Calu3 (cell line): ENCODE measurements around the gene MFNG. TPM values are rescaled to one million over a fixed set of nuclear protein-coding genes. Genes with fewer than 3 reads are reported as not detected.
"Not testable (repeated sequence)": the region's sequence is repeated elsewhere in the genome, so short reads cannot be mapped to it uniquely, and the experiment has no call there.

Experiments
- BruUV-seq: library from RNA; stranded (reverse); fragments of 400-500 nt; replicated peaks from 2 replicates; lab custom pipeline; 2021; lab: Mats Ljungman, UMichigan
- CTCF ChIA-PET: fragments of 300-600 bp; sonication (Branson Sonifier 250); formaldehyde crosslinking; loops from one replicate; lab custom pipeline; 2022; ENCODE audit warnings: antibody characterized with exemption; lab: Charles Lee
- DNase-seq: peaks from one replicate; pipeline ENCODE4 v3.0.0; 2022
- H3K27ac Mint-ChIP-seq: one replicate; pipeline ENCODE4 v1.8.0; 2022; ENCODE audit warnings: mixed read lengths; ENCODE audit not compliant: unreplicated experiment
- H3K27me3 Mint-ChIP-seq: one replicate; pipeline ENCODE4 v1.8.0; 2022; ENCODE audit warnings: mixed read lengths; ENCODE audit not compliant: unreplicated experiment
- H3K36me3 Mint-ChIP-seq: one replicate; pipeline ENCODE4 v1.8.0; 2022; ENCODE audit warnings: mild to moderate bottlenecking, moderate library complexity, mixed read lengths; ENCODE audit not compliant: insufficient read depth, unreplicated experiment
- H3K4me1 Mint-ChIP-seq: one replicate; pipeline ENCODE4 v1.8.0; 2022; ENCODE audit warnings: mild to moderate bottlenecking, low read depth, mixed read lengths; ENCODE audit not compliant: unreplicated experiment
- H3K4me3 Mint-ChIP-seq: one replicate; pipeline ENCODE4 v1.8.0; 2022; ENCODE audit warnings: mild to moderate bottlenecking, low read depth, moderate library complexity, mixed read lengths; ENCODE audit not compliant: unreplicated experiment
- H3K9me3 Mint-ChIP-seq: one replicate; pipeline ENCODE4 v1.8.0; 2022; ENCODE audit warnings: low read depth, mixed read lengths; ENCODE audit not compliant: unreplicated experiment
- CTCF ChIP-seq: fragments of 200-600 bp; IDR thresholded peaks from one replicate; pipeline ENCODE4 v1.8.0; 2022; ENCODE audit warnings: antibody characterized with exemption; ENCODE audit not compliant: unreplicated experiment
- intact Hi-C: fragments of 100-400 bp; cut with micrococcal nuclease; formaldehyde crosslinking; loops from one replicate; pipeline ENCODE4 v1.10.0; 2022; ENCODE audit not compliant: unreplicated experiment
- total RNA-seq: library from RNA; stranded (reverse); gene quantifications from 2 replicates; pipeline ENCODE4 v1.2.3, GENCODE V29; 2022

The MFNG gene
- total RNA-seq, 1 experiment from 2014 or later = 22.1 TPM

DNA sequence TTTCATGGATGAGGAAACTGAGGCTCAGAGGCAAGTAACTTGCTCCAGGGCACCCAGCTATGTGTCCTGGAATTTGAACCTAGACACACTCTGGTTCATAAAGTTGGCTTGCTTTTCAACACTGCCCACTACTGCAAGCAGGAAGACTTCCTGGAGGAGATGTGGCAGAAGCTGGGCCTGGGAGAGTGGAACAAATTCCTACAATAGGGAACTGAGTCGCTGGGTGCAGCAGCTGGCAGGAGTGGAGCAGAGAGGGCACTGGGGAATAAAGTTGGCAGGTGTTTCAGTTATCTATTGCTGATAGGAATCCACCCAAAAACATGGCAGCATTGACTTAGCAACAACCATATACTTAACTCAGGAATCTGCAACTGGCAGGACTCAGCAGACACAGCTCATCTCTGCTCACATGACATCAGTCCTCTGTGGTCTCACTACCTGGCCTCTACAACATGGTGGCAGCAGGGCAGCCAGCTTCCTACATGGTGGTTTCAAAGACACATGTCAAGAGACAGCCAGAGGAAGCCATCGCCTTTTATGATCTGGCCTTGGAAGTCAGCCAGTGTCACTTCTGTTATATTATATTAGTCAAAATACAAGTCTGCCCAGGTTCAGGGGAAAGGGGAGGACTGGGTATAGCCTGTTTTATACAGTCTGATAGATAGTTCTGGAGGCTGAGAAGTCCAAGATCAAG, 43.6 kb upstream of the MFNG start:
- peaks cover 45% of the 10 kb centered on the region for H3K4me1 Mint-ChIP-seq
- intact Hi-C loops = no loop called here

GRCh38 chr22:37527952-37528351, 41.8 kb upstream of the MFNG start:
- DNase-seq, BruUV-seq, H3K9me3 Mint-ChIP-seq, H3K4me3 Mint-ChIP-seq, H3K36me3 Mint-ChIP-seq, H3K27me3 Mint-ChIP-seq, H3K27ac Mint-ChIP-seq, intact Hi-C loops: not testable (repeated sequence)
- peaks cover 26% of the 10 kb centered on the region for H3K4me1 Mint-ChIP-seq
- CTCF ChIA-PET = interaction anchor here (0.9 to 1.0 kb wide), 3 partner anchors 14 to 34 kb away, joined by 3 to 4 read pairs (median 4); no protein-coding TSS in a partner anchor

More for the DNA sequence above, 43.6 kb upstream of the MFNG start:
- H3K4me3 Mint-ChIP-seq = no peak overlapping the region
- H3K36me3 Mint-ChIP-seq = peaks cover 6% of the 10 kb centered on the region
- no peak overlapping the region for H3K27ac Mint-ChIP-seq
- no peaks in the 10 kb centered on the region for H3K9me3 Mint-ChIP-seq
- no TSS peak for BruUV-seq
- CTCF ChIA-PET = interaction anchor here (0.7 to 1.5 kb wide), 3 partner anchors 17 to 61 kb away, joined by 4 to 5 read pairs (median 4); no protein-coding TSS in a partner anchor
- no peak for TF ChIP-seq CTCF
- no peaks in the 10 kb centered on the region for H3K27me3 Mint-ChIP-seq
- DNase-seq = no peak

- CTCF ChIA-PET = interaction anchor here (0.6 to 0.9 kb wide), 2 partner anchors 35 to 78 kb away, joined by 3 to 4 read pairs; no protein-coding TSS in a partner anchor
- peaks cover 24% of the 10 kb centered on the region for H3K4me1 Mint-ChIP-seq
- H3K9me3 Mint-ChIP-seq, H3K4me3 Mint-ChIP-seq, DNase-seq, H3K36me3 Mint-ChIP-seq, intact Hi-C loops, H3K27me3 Mint-ChIP-seq, BruUV-seq, H3K27ac Mint-ChIP-seq: not testable (repeated sequence)
Observed at GRCh38 chr22:37527081-37527752, 41.0 kb upstream of the MFNG start.

- TF ChIP-seq CTCF = no peak
- no peaks in the 10 kb centered on the region for H3K36me3 Mint-ChIP-seq
Observed at GRCh38 chr22:37526376-37526775, 40.2 kb upstream of the MFNG start.

GRCh38 chr22:37525746-37526350, 39.7 kb upstream of the MFNG start:
- BruUV-seq = no TSS peak
- no peaks in the 10 kb centered on the region for H3K9me3 Mint-ChIP-seq
- intact Hi-C loops = no loop called here
- no peak overlapping the region for H3K4me3 Mint-ChIP-seq
- TF ChIP-seq CTCF = no peak
- H3K4me1 Mint-ChIP-seq = peaks cover 34% of the 10 kb centered on the region
- peaks cover 5% of the 10 kb centered on the region for H3K36me3 Mint-ChIP-seq
- H3K27ac Mint-ChIP-seq = peak overlapping the region; percentile 27
- CTCF ChIA-PET = interaction anchor here (0.6 to 1.1 kb wide), 3 partner anchors 13 to 67 kb away, joined by 3 to 6 read pairs (median 3); no protein-coding TSS in a partner anchor
- no peaks in the 10 kb centered on the region for H3K27me3 Mint-ChIP-seq
- no peak for DNase-seq

More at GRCh38 chr22:37526376-37526775, 40.2 kb upstream of the MFNG start:
- DNase-seq = no peak
- no TSS peak for BruUV-seq
- Mint-ChIP-seq H3K27me3 (no peaks in the 10 kb centered on the region), H3K4me3 (no peak overlapping the region), H3K9me3 (no peaks in the 10 kb centered on the region), H3K27ac (no peak overlapping the region), H3K4me1 (peaks cover 29% of the 10 kb centered on the region)
- CTCF ChIA-PET = no interaction called here
- intact Hi-C loops = no loop called here
